Activated CD4-positive, CD25-positive, alpha-beta regulatory T cell treated with anti-CD3 and anti-CD28 coated beads, Interleukin-2, amount 50 U/mL, for 16 hours (primary cell): ENCODE measurements around the gene ARPC3.
"Not testable (repeated sequence)": the region's sequence is repeated elsewhere in the genome, so short reads cannot be mapped to it uniquely, and the experiment has no call there.

Experiments
- DNase-seq: peaks from one replicate; pipeline ENCODE4 v3.0.0-alpha.2; 2020; ENCODE audit warnings: low read depth, low spot score

The ARPC3 gene

DNA sequence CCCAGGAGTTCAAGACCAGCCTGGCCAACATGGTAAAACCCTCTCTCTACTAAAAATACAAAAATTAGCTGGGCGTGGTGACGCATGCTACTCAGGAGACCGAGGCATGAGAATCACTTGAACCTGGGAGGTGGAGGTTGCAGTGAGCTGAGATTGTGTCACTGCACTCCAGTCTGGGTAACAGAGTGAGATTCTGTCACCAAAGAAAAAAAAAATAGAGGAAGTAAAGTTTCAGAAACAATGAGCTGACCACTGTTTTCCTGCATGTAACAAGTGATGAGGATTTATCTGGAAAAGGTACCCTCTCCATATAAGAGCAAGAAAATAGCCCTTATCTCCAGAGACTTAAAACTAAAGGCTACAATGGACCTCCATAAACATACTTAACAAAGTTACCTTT lies 33.0 kb downstream of the ARPC3 start:
- not testable (repeated sequence) for DNase-seq

GRCh38 chr12:110410086-110410485 lies 40.1 kb downstream of the ARPC3 start:
- not testable (repeated sequence) for DNase-seq

GRCh38 chr12:110405126-110405662 lies 44.9 kb downstream of the ARPC3 start:
- not testable (repeated sequence) for DNase-seq

DNA sequence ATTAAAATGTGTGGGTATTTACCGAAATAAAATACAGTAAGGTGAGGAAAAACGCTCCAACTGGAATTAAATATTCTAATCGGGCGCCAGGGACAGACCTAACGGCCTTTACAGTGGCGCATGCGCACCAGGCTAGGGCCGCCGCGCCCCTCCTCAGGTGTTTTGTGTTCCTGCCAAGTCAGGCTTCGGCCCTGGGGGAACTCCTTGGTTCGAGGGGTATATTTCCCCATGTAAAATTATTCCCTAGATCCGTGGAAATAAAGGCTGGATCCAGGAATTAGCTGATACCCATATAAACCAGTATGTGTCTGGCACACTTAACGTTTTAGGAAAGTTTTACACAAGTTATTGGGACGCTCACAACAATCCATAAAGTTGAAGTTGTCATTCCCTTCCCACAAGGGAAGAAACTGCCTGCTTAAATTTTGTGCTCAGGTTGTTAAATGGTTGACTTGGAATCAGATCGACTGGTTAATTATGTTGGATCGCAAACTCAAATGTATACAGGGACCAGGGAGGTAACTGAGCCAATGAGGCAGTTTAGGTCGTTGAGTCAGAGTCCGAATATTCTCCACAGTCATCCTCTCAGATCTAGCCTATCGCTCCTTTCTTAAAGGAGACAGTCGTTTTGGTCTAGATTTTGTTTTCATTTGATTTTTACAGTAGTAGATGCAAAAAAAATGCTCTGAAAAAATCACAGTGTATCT lies 46.0 kb downstream of the ARPC3 start:
- peak; percentile 55 for DNase-seq

- DNase-seq: peak; percentile 75
These were observed 46.8 kb downstream of the ARPC3 start, which contains the start of gene ANAPC7 for GRCh38 chr12:110403146-110403975. Gene ANAPC7 (minus strand): TSS chr12:110403708. CDS start chr12:110403627, 81 bp downstream.
